D341Med (cell line): ENCODE measurements around the gene FBXL16.

Experiments
- DNase-seq: peaks from one replicate; pipeline ENCODE4 v3.0.0; 2012; ENCODE audit warnings: low spot score

The FBXL16 gene

GRCh38 chr16:660459-661183 lies 45.0 kb downstream of the FBXL16 start:
- peak; percentile 95 for DNase-seq

- DNase-seq, result no peak
Observed at GRCh38 chr16:660132-660458, 45.5 kb downstream of the FBXL16 start.

GRCh38 chr16:659618-660017 lies 46.0 kb downstream of the FBXL16 start:
- no peak for DNase-seq

- DNase-seq, result no peak
Observed at GRCh38 chr16:658679-659571, 46.7 kb downstream of the FBXL16 start.

GRCh38 chr16:657487-657886 lies 48.1 kb downstream of the FBXL16 start:
- DNase-seq, result no peak

GRCh38 chr16:654034-654433 lies 51.6 kb downstream of the FBXL16 start:
- no peak for DNase-seq

- DNase-seq, result no peak
Observed at GRCh38 chr16:652454-653305, 52.9 kb downstream of the FBXL16 start.

- DNase-seq, result no peak
Observed at GRCh38 chr16:651844-652243, 53.8 kb downstream of the FBXL16 start.

GRCh38 chr16:649631-650030 lies 56.0 kb downstream of the FBXL16 start:
- DNase-seq, result no peak

- peak; percentile 96 for DNase-seq
Observed at GRCh38 chr16:648781-649589, 56.6 kb downstream of the FBXL16 start, which contains the start of gene WDR90. TSS of gene WDR90 (plus strand) at chr16:649365. CDS start at chr16:649417, 52 bp downstream.

- peak; percentile 79 for DNase-seq
Observed at GRCh38 chr16:648071-648780, 57.4 kb downstream of the FBXL16 start.

GRCh38 chr16:647173-647902 lies 58.3 kb downstream of the FBXL16 start:
- DNase-seq, result no peak

- no peak for DNase-seq
Observed at GRCh38 chr16:646679-647172, 58.9 kb downstream of the FBXL16 start.

GRCh38 chr16:645852-646678 lies 59.5 kb downstream of the FBXL16 start:
- DNase-seq, result no peak

GRCh38 chr16:644556-644955 lies 61.0 kb downstream of the FBXL16 start:
- no peak for DNase-seq

- no peak for DNase-seq
Observed at GRCh38 chr16:643050-643368, 62.6 kb downstream of the FBXL16 start.
